HG03520 (cell line): Measurements from ENCODE around the gene IFNA2.
A peak's percentile ranks its signal among the peaks of the same experiment; 100 is the strongest.
"Not testable (repeated sequence)": the region's sequence is repeated elsewhere in the genome, so short reads cannot be mapped to it uniquely, and the experiment has no call there.

Source experiments
- ATAC-seq: cut with Tn5 transposase; IDR thresholded peaks from one replicate; pipeline ENCODE4 v1.9.1; 2021; ENCODE audit warnings: mild to moderate bottlenecking, moderate library complexity; ENCODE audit not compliant: unreplicated experiment

Gene IFNA2

DNA sequence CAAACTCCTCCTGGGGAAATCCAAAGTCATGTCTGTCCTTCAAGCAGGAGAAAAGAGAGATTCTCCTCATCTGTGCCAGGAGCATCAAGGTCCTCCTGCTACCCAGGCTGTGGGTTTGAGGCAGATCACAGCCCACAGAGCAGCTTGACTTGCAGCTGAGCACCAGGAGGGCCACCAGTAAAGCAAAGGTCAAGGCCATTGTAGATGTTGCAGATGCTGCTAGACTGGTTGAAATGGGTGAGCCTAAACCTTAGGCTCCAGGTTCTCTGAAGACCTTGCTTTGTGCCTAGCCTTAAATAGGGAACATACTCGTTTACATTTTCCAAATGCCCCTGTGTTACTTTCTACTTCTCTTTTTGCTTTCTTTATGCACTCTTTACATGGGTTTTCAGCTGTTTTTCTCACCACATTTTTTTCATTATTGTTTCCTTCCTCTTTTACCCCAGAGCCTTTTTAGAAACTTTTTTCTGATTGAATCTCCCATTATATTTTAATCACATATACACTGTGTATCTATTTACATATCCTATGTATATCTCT lies at the start of gene IFNA2:
Gene IFNA2 (minus strand): TSS at position 268 of the 540 bp plus-strand sequence. CDS start 69 bp downstream, at position 199.
- no peak for ATAC-seq

- ATAC-seq = not testable (repeated sequence)
These were observed 49.8 kb upstream of the IFNA2 start for GRCh38 chr9:21435015-21435383.

DNA sequence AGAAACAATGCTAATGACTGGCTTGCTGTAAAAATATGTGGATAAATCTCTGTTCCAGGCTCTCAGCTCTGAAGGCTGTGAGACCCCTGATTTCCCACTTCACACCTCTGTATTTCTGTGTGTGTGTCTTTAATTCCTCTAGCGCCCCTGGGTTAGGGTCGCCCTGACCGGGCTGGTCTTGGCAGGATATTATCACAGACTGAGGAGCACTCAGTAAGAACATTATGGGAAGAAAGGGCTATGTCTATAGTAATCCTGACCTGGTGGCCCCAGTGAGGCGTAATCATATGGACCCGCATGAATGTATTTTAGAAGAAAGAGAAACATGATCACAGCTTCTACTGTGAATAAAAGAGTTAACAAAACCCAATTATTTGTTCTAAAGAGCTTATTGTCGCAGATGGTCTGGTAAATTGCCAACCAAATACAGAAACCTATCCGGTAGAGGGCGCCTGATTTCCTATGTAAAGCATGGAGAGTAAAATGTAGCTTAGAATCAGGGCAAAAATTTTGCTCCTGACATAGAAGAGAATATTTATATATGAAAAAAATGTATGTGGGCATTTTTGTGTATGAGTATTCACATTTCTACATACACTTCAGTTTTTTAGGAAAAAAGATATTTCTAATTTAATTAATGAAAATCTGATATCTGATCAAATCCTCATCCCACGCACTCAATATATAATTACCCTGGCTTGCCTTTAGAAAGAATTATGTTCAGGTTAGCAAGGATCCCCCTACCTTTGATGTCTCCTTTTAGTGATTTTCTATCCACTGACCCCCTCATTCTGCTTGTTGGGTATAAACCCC lies 49.2 kb upstream of the IFNA2 start:
- ATAC-seq = no peak

- peak; percentile 63 for ATAC-seq
These were observed 47.7 kb upstream of the IFNA2 start for GRCh38 chr9:21432672-21433425.

DNA sequence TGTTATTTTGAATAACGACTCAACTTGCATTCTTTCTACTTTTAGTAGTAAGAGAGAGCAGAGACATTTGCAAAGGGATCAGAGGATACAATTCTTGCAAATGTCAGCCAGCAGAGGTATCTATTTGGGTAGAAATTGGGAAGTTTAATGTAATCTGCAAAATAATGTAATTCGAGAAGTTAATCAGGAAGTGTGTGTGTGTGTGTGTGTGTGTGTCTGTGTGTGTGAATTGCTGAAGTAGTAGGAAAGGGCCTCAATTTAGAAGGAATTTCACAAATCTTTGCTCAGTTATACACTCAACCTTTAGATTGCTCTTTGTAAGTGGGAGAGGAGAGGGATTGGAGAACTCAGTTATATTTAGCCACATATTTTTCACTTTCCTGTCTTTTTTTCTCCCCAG lies 44.0 kb upstream of the IFNA2 start:
- ATAC-seq = no peak

GRCh38 chr9:21428235-21428634 lies 43.0 kb upstream of the IFNA2 start:
- no peak for ATAC-seq

- no peak for ATAC-seq
These were observed 30.5 kb upstream of the IFNA2 start for GRCh38 chr9:21415493-21416267.

- ATAC-seq = no peak
These were observed 29.2 kb upstream of the IFNA2 start for GRCh38 chr9:21414220-21414940.

DNA sequence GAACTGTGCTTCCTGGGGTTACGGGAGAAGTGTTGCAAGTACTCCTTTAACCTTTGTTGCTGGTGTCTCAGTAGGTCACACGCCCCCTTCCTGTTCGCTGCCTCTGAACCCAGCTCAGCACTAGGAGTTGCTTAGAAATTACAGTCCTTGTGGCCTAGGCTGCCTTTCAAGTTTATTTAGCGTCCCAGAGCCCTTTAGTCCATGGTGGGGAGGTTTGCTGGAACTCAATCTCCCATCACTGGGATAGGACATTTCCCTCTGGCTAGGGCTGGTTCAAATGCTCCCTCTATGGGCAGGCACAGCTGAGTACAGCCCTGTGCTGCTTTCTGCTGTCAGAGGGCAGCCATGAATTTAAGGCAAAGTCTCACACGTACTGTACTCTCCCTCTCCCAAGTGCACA lies 28.4 kb upstream of the IFNA2 start:
- ATAC-seq = no peak

DNA sequence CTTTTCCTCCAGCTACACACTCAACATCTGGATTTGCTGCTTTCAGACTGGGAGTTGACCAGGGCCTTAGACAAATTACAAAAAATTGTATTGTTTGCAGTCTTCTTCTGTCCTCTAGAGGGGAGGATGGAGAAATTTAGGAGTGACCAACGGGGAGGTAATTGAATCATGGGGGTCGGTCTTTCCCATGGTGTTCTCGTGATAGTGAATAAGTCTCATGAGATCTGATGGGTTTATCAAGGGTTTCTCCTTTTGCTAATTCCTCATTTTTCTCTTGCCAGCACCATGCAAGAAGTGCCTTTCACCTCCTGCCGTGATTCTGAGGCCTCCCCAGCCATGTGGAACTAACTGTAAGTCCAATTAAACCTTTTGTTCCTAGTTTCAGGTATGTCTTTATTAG lies 28.0 kb upstream of the IFNA2 start:
- no peak for ATAC-seq

GRCh38 chr9:21412107-21412506 lies 26.9 kb upstream of the IFNA2 start:
- ATAC-seq = no peak

DNA sequence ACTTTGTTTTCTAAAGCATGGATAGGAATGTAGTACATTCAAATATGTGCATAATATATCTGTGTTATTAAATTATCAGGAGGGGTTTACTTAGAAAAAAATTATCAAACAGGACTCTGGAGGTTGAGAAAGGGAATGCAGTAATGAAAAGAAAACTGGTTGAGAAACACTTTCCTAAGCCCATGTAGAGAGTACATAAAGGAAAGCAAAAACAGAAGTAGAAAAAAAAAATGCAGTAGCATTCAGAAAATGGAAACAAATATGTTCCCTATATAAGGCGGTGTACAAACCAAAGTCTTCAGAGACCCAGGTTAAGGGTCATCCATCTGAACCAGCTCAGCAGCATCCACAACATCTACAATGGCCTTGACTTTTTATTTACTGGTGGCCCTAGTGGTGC lies 23.6 kb upstream of the IFNA2 start, which contains the start of gene IFNA8:
Gene IFNA8 (plus strand): TSS at position 301 of the 400 bp plus-strand sequence. CDS start 60 bp downstream, at position 361.
- no peak for ATAC-seq

- ATAC-seq = no peak
These were observed 18.9 kb upstream of the IFNA2 start for GRCh38 chr9:21404146-21404545.

GRCh38 chr9:21402386-21403251 lies 17.4 kb upstream of the IFNA2 start:
- ATAC-seq = no peak

GRCh38 chr9:21399956-21400355 lies 14.8 kb upstream of the IFNA2 start:
- ATAC-seq = no peak

GRCh38 chr9:21398955-21399489 lies 13.8 kb upstream of the IFNA2 start:
- no peak for ATAC-seq

GRCh38 chr9:21395778-21396717 lies 10.8 kb upstream of the IFNA2 start:
- peak; percentile 60 for ATAC-seq

GRCh38 chr9:21392270-21392669 lies 7.1 kb upstream of the IFNA2 start:
- peak; percentile 94 for ATAC-seq
